Hematopoietic multipotent progenitor cell treated with erythropoietin and hydrocortisone succinate and interleukin-3 and kit ligand, for 6 days (in vitro differentiated cells): Measurements from ENCODE around the gene CAPG.
A peak's percentile ranks its signal among the peaks of the same experiment; 100 is the strongest.

Source experiments
- DNase-seq: peaks from one replicate; pipeline ENCODE4 v3.0.0-alpha.2; 2015

Gene CAPG

DNA sequence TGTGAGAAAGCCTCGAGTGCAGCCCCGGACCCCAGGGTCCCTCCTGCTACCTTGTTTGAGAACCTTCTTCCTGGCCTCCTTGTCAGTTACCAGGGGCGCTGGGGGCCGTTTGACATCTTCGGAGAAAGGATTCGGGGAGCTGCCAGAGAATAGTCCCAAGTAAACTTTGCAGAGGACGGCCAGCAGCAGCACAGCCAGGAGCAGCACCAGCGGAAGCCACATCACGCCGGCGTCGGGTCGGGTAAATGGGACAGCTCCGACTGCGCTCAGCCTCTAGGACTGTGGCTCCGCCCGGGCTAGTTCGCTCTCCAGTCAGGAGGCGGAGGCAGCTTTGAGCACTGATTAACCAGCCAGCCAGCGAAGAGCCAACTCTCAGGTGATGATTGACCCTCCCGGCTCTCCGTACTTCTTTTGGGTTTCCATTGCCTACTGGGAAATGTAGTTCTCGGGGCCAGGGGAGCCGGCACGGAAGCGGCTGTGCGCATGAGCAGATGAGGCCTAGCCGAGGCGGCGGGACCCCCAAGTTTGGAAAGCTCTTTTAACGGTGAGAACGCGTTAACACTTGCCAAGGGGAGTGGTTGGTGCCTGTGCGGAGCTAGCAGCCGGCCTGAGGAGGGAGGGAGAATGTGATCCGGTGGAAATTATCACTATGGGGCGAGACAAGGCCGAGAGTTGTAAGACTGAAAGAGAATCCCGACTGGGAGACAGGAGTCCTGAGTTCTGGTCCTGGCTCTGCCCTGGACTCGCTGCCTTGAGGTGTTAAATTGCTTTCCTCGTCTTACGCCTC, 55.7 kb downstream of the CAPG start, which contains the start of the genes ELMOD3 and RETSAT:
Gene ELMOD3, plus strand, starts transcription at position 484 of the 787 bp plus-strand sequence. CDS start 2,430 bp downstream, outside the sequence.
Gene RETSAT, minus strand, starts transcription at position 243 of the 787 bp plus-strand sequence. Its CDS starts 21 bp downstream, at position 222.
- peak; percentile 100 for DNase-seq

DNA sequence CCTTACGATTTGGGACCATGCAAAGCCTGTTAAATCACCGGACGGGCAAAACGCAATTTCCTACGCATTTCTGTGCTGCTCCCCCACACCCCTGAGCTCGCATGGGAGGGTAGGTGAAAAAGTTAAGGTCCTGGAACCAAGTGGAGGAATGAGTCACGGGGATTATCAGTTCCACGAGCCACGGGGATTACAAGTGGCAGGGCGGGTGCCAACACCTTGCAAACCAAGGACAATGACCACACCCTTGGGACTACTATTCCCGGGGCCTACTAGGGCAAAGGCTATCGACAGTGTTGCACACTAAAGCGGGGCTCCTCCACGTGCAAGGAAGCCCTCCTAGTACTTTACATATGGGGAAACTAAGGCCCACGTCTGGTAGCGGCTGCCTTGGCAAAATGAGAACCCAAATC, 56.3 kb downstream of the CAPG start:
- DNase-seq: peak; percentile 46

- DNase-seq: no peak
Observed at GRCh38 chr2:85347599-85347998, 62.6 kb downstream of the CAPG start.
